ENCODE data around the gene FAM3A. TPM values are rescaled to one million over a fixed set of nuclear protein-coding genes. Genes with fewer than 3 reads are reported as not detected.

FAM3A gene
- total RNA-seq, 1 experiment from 2014 or later: 15.6 TPM

- no peaks in the 10 kb centered on the region for H3K79me2 ChIP-seq (ENCODE audit: insufficient read depth, low read length)
- CTCF ChIA-PET: no interaction called here
- no peak for ATAC-seq
Observed at GRCh38 chrX:154468217-154468616, 47.8 kb downstream of the FAM3A start.

More at GRCh38 chrX:154468217-154468616, 47.8 kb downstream of the FAM3A start:
- RAD21 ChIA-PET (ENCODE audit: low non-redundant PET in 1 of 2, low total read pairs in 2 of 2, uncharacterized antibody in 2 of 2, unreplicated experiment in 2 of 2): no interaction called here
- Histone ChIP-seq H3K4me2 (ENCODE audit: low read length) (no peak overlapping the region), H3K36me3 (ENCODE audit: control insufficient read depth in 1 of 2, insufficient read depth in 2 of 2, low read length in 2 of 2) (peaks cover 2 to 4% of the 10 kb centered on the region in 2 experiments; a peak in 1 of 4 replicates), H3K4me1 (ENCODE audit: control insufficient read depth in 1 of 2, insufficient read depth in 2 of 2, low read length in 2 of 2) (no peaks in the 10 kb centered on the region), H3K9ac (ENCODE audit: low read length) (no peak overlapping the region), H2AFZ (ENCODE audit: low read depth, low read length, poor library complexity, severe bottlenecking) (no peak overlapping the region), H3K27me3 (ENCODE audit: insufficient read depth, low read length) (no peaks in the 10 kb centered on the region), H4K20me1 (ENCODE audit: insufficient read depth) (no peaks in the 10 kb centered on the region), H3K9me3 (ENCODE audit: control insufficient read depth in 1 of 2, insufficient read depth in 1 of 2, low read depth in 1 of 2, low read length in 2 of 2) (no peaks in the 10 kb centered on the region), H3K9me2 (ENCODE audit: insufficient read depth) (no peaks in the 10 kb centered on the region), H3K4me3 (replicated peaks in 1 of 2; ENCODE audit: low read depth in 1 of 2, low read length in 2 of 2) (no peak overlapping the region), H3K27ac (ENCODE audit: low read depth, low read length) (no peak overlapping the region)
- no peak for DNase-seq (ENCODE audit: low read depth, low spot score)
- BruUV-seq (replicated peaks): no TSS peak
- intact Hi-C loops (cut with micrococcal nuclease): no loop called here
- TF ChIP-seq RAD21 (IDR thresholded peaks at IDR 0.05; ENCODE audit: low read depth): no peak
- TF ChIP-seq ZBTB33 (IDR thresholded peaks at IDR 0.05; ENCODE audit: extremely low read depth, insufficient replicate concordance, low read length): no peak
- TF ChIP-seq SIN3A (IDR thresholded peaks at IDR 0.05; ENCODE audit: low read depth): no peak
- TF ChIP-seq POLR2AphosphoS5 (IDR thresholded peaks at IDR 0.05; ENCODE audit: low read depth, low read length): no peak
- TF ChIP-seq ELF1 (IDR thresholded peaks at IDR 0.05; ENCODE audit: borderline replicate concordance, low read depth): no peak
- no peak for TF ChIP-seq YY1 (IDR thresholded peaks at IDR 0.05; ENCODE audit: extremely low read depth, insufficient replicate concordance, low read depth, low read length)
- TF ChIP-seq FOSL1 (IDR thresholded peaks at IDR 0.05; ENCODE audit: low read depth): no peak
- TF ChIP-seq EZH2 (IDR thresholded peaks at IDR 0.05): no peak
- no peak for TF ChIP-seq TCF7L2 (IDR thresholded peaks at IDR 0.05; ENCODE audit: borderline replicate concordance, extremely low read depth, insufficient read depth, insufficient read length)
- TF ChIP-seq, protein P1, sequence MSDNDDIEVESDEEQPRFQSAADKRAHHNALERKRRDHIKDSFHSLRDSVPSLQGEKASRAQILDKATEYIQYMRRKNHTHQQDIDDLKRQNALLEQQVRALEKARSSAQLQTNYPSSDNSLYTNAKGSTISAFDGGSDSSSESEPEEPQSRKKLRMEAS (IDR thresholded peaks at IDR 0.05): no peak
- TF ChIP-seq SRF (IDR thresholded peaks at IDR 0.05; ENCODE audit: low read depth): no peak
- TF ChIP-seq ZNF274 (IDR thresholded peaks at IDR 0.05; ENCODE audit: low read depth, low read length): no peak
- no peak for TF ChIP-seq EZH2phosphoT487 (IDR thresholded peaks at IDR 0.05; ENCODE audit: borderline replicate concordance)
- TF ChIP-seq CEBPB (IDR thresholded peaks at IDR 0.05; ENCODE audit: low read depth): no peak
- no peak for TF ChIP-seq ZFX (IDR thresholded peaks at IDR 0.05)
- POLR2A ChIA-PET: no interaction called here
